Umbilical cord (tissue), 2 donors: ENCODE data around the gene FRMD8. TPM values are rescaled to one million over a fixed set of nuclear protein-coding genes. Genes with fewer than 3 reads are reported as not detected.
A peak's percentile ranks its signal among the peaks of the same experiment; 100 is the strongest.

Experiments used
- DNase-seq: peaks from one replicate; pipeline ENCODE4 v3.0.0-alpha.2; 2015; ENCODE audit warnings: low spot score
- total RNA-seq: library from RNA; depleted of rRNA; stranded (reverse); fragments of >200 nt; gene quantifications from one replicate; pipeline ENCODE4 v1.2.3, GENCODE V29; 2014; ENCODE audit warnings: low replicate concordance; ENCODE audit not compliant: insufficient read depth

FRMD8 gene
- total RNA-seq, 1 donor from 2014 or later: 80.2 TPM

GRCh38 chr11:65392899-65393298, 6.5 kb downstream of the FRMD8 start:
- no peak for DNase-seq

- DNase-seq: no peak
These were observed 7.2 kb downstream of the FRMD8 start for GRCh38 chr11:65393513-65394079.

GRCh38 chr11:65394125-65394536, 7.7 kb downstream of the FRMD8 start:
- DNase-seq: no peak

- no peak for DNase-seq
These were observed 9.6 kb downstream of the FRMD8 start for GRCh38 chr11:65395961-65396530.

GRCh38 chr11:65396769-65397745, 10.6 kb downstream of the FRMD8 start:
- DNase-seq: no peak

- DNase-seq: no peak
These were observed 12.0 kb downstream of the FRMD8 start for GRCh38 chr11:65398362-65398910.

GRCh38 chr11:65399249-65399648, 12.8 kb downstream of the FRMD8 start:
- DNase-seq: no peak

- DNase-seq: no peak
These were observed 13.4 kb downstream of the FRMD8 start for GRCh38 chr11:65399845-65400244.

- no peak for DNase-seq
These were observed 14.1 kb downstream of the FRMD8 start for GRCh38 chr11:65400307-65401072.

- DNase-seq: no peak
These were observed 14.8 kb downstream of the FRMD8 start for GRCh38 chr11:65401073-65401802.

GRCh38 chr11:65401803-65402248, 15.4 kb downstream of the FRMD8 start:
- no peak for DNase-seq

- DNase-seq: no peak
These were observed 16.4 kb downstream of the FRMD8 start for GRCh38 chr11:65402790-65403189.

- peak; percentile 32 for DNase-seq
These were observed 17.2 kb downstream of the FRMD8 start for GRCh38 chr11:65403607-65404121.

GRCh38 chr11:65404210-65404609, 17.8 kb downstream of the FRMD8 start:
- DNase-seq: no peak

GRCh38 chr11:65404638-65405339, 18.4 kb downstream of the FRMD8 start:
- no peak for DNase-seq

GRCh38 chr11:65410936-65411680, 24.7 kb downstream of the FRMD8 start:
- no peak for DNase-seq

- no peak for DNase-seq
These were observed 25.2 kb downstream of the FRMD8 start for GRCh38 chr11:65411681-65412070.

- no peak for DNase-seq
These were observed 26.0 kb downstream of the FRMD8 start for GRCh38 chr11:65412271-65413076.
